Activated CD8-positive, alpha-beta T cell treated with anti-CD3 and anti-CD28 coated beads for 36 hours (primary cell): ENCODE results near the gene HIP1R. TPM values are rescaled to one million over a fixed set of nuclear protein-coding genes. Genes with fewer than 3 reads are reported as not detected.

Source experiments
- ATAC-seq: fragments of 200-7000 bp; cut with Tn5 transposase; one replicate; pipeline ENCODE4 v1.10.0; 2021; ENCODE audit warnings: mild to moderate bottlenecking, moderate library complexity
- CTCF ChIA-PET: fragments of 350-600 bp; sonication (Branson Sonifier 250); formaldehyde crosslinking; loops from one replicate; lab custom pipeline; 2021; ENCODE audit warnings: antibody characterized with exemption; lab: Charles Lee
- POLR2A ChIA-PET: fragments of 350-600 bp; sonication (Branson Sonifier 250); formaldehyde crosslinking; loops from one replicate; lab custom pipeline; 2021; ENCODE audit warnings: antibody characterized with exemption; lab: Charles Lee
- DNase-seq: peaks from one replicate; pipeline ENCODE4 v3.0.0-alpha.2; 2020
- H3K27ac Mint-ChIP-seq: one replicate; pipeline ENCODE4 v1.8.0; 2021; ENCODE audit warnings: mild to moderate bottlenecking, mixed read lengths
- H3K27me3 Mint-ChIP-seq: one replicate; pipeline ENCODE4 v1.8.0; 2021; ENCODE audit warnings: mixed read lengths
- H3K36me3 Mint-ChIP-seq: one replicate; pipeline ENCODE4 v1.8.0; 2021; ENCODE audit warnings: low read depth, mixed read lengths
- H3K4me1 Mint-ChIP-seq: one replicate; pipeline ENCODE4 v1.8.0; 2021; ENCODE audit warnings: low read depth, mixed read lengths
- H3K4me3 Mint-ChIP-seq: one replicate; pipeline ENCODE4 v1.8.0; 2021; ENCODE audit warnings: mild to moderate bottlenecking, moderate library complexity, mixed read lengths
- H3K9me3 Mint-ChIP-seq: one replicate; pipeline ENCODE4 v1.8.0; 2021; ENCODE audit warnings: mixed read lengths
- CTCF ChIP-seq: fragments of 200-600 bp; IDR thresholded peaks from one replicate; pipeline ENCODE4 v1.8.0; 2022; ENCODE audit warnings: antibody characterized with exemption, mild to moderate bottlenecking
- intact Hi-C: fragments of 100-400 bp; cut with micrococcal nuclease; formaldehyde crosslinking; loops from one replicate; pipeline ENCODE4 v1.10.0; 2022
- total RNA-seq, 2 experiments: library from RNA; stranded (reverse); gene quantifications; one replicate each; pipeline ENCODE4 v1.2.3, GENCODE V29; 2021

HIP1R gene
- total RNA-seq, 2 experiments from 2014 or later, result 22.8 to 22.9 TPM

- peaks cover 6% of the 10 kb centered on the region for H3K36me3 Mint-ChIP-seq
- ChIA-PET POLR2A (interaction anchor here (1.1 to 1.3 kb wide), 2 partner anchors 85 to 120 kb away, joined by 3 to 4 read pairs; no protein-coding TSS in a partner anchor), CTCF (interaction anchor here (1.0 to 5.7 kb wide), 12 partner anchors 9 to 376 kb away, joined by 3 to 87 read pairs (median 5); partner anchors contain the start of gene ARL6IP4)
- intact Hi-C loops, result no loop called here
- TF ChIP-seq CTCF, result no peak
- no peak for ATAC-seq
- no peak overlapping the region for H3K27ac Mint-ChIP-seq
- H3K4me3 Mint-ChIP-seq, result no peak overlapping the region
- H3K27me3 Mint-ChIP-seq, result no peaks in the 10 kb centered on the region
- no peaks in the 10 kb centered on the region for H3K9me3 Mint-ChIP-seq
- DNase-seq, result no peak
- H3K4me1 Mint-ChIP-seq, result no peaks in the 10 kb centered on the region
Measured at GRCh38 chr12:122862110-122862634, 26.9 kb downstream of the HIP1R start.

- ChIA-PET POLR2A (interaction anchor here (0.6 kb wide), 1 partner anchor 10 kb away, joined by 3 read pairs; no protein-coding TSS in a partner anchor), CTCF (interaction anchor here (2.3 to 5.7 kb wide), 4 partner anchors 18 to 90 kb away, joined by 11 to 87 read pairs (median 14); no protein-coding TSS in a partner anchor)
- peaks cover 9% of the 10 kb centered on the region for H3K36me3 Mint-ChIP-seq
- TF ChIP-seq CTCF, result no peak
- no peak overlapping the region for H3K4me3 Mint-ChIP-seq
- H3K27ac Mint-ChIP-seq, result peak overlapping the region; percentile 25
- no peaks in the 10 kb centered on the region for H3K9me3 Mint-ChIP-seq
- no peaks in the 10 kb centered on the region for H3K4me1 Mint-ChIP-seq
- no peak for DNase-seq
- no peak for ATAC-seq
- intact Hi-C loops, result no loop called here
- H3K27me3 Mint-ChIP-seq, result no peaks in the 10 kb centered on the region
Measured at GRCh38 chr12:122862872-122863701, 27.8 kb downstream of the HIP1R start.

- no peak overlapping the region for H3K27ac Mint-ChIP-seq
- H3K9me3 Mint-ChIP-seq, result no peaks in the 10 kb centered on the region
- no peaks in the 10 kb centered on the region for H3K4me1 Mint-ChIP-seq
- H3K27me3 Mint-ChIP-seq, result no peaks in the 10 kb centered on the region
- no peak for DNase-seq
- TF ChIP-seq CTCF, result no peak
- no peak for ATAC-seq
- ChIA-PET POLR2A (interaction anchor here (0.7 to 1.9 kb wide), 5 partner anchors 26 to 88 kb away, joined by 3 to 5 read pairs (median 4); partner anchors contain the start of gene HIP1R), CTCF (interaction anchor here (0.6 to 3.3 kb wide), 10 partner anchors 16 to 363 kb away, joined by 3 to 14 read pairs (median 4); no protein-coding TSS in a partner anchor)
- H3K4me3 Mint-ChIP-seq, result no peak overlapping the region
- intact Hi-C loops, result no loop called here
- peaks cover 22% of the 10 kb centered on the region for H3K36me3 Mint-ChIP-seq
Measured at GRCh38 chr12:122864894-122865253, 29.6 kb downstream of the HIP1R start.

GRCh38 chr12:122865268-122866231 lies 30.3 kb downstream of the HIP1R start:
- Mint-ChIP-seq H3K4me3 (no peak overlapping the region), H3K9me3 (no peaks in the 10 kb centered on the region), H3K36me3 (peaks cover 27% of the 10 kb centered on the region), H3K27ac (no peak overlapping the region), H3K4me1 (no peaks in the 10 kb centered on the region), H3K27me3 (no peaks in the 10 kb centered on the region)
- POLR2A ChIA-PET, result interaction anchor here (1.2 to 1.9 kb wide), 3 partner anchors 30 to 87 kb away, joined by 3 to 5 read pairs (median 4); partner anchors contain the start of gene HIP1R
- intact Hi-C loops, result no loop called here
- peak; percentile 52 for ATAC-seq
- CTCF ChIA-PET, result interaction anchor here (0.6 to 3.3 kb wide), 10 partner anchors 15 to 363 kb away, joined by 3 to 14 read pairs (median 4); no protein-coding TSS in a partner anchor
- TF ChIP-seq CTCF, result peak; percentile 27
- DNase-seq, result peak; percentile 40
